ENCODE results near the gene AKNA.

AKNA gene

DNA sequence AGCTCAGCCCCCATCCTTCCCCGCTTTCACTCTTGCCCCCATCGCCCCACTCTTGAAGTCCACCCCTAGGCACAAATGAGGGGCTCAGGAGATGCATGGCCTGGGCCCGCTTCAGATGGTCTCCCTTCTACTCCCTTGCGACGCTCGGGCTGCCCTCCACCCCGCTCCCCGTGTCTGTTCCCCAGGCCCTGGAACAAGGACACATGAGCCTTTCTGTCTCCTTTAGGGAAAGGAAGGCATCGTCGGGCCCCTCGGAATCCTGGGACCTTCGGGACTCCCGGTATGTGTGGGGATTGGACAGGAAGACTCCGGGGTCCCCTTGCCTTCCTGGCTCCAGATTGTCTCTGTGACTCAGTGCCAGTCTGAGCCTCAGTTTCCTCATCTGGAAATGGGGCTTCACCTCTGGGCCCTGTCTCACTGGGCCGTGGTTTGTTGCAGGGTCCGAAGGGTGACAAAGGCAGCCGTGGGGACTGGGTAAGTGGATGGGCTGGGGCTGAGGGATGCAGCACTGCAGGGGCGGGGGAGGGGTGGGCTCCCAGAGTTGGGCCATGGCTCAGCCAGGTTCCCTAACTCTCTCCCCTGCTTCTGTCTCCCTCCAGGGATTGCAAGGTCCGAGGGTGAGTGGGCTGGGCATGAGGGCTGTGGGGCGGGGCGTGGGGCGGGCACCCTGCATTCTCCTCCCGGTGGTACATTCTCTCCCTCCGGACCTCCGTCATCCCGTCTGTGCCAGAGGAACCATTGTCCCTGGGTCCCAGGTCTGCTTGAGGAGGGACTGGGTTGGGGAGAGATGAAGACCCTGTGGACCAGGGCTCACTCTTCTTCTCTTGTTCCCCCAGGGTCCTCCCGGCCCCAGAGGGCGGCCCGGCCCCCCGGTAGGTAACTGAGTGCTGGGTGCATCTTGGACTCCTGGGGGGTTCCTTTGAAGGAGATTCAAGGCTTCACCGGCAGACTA is 86.7 kb downstream of the AKNA start:
- DNase-seq = no peak

DNA sequence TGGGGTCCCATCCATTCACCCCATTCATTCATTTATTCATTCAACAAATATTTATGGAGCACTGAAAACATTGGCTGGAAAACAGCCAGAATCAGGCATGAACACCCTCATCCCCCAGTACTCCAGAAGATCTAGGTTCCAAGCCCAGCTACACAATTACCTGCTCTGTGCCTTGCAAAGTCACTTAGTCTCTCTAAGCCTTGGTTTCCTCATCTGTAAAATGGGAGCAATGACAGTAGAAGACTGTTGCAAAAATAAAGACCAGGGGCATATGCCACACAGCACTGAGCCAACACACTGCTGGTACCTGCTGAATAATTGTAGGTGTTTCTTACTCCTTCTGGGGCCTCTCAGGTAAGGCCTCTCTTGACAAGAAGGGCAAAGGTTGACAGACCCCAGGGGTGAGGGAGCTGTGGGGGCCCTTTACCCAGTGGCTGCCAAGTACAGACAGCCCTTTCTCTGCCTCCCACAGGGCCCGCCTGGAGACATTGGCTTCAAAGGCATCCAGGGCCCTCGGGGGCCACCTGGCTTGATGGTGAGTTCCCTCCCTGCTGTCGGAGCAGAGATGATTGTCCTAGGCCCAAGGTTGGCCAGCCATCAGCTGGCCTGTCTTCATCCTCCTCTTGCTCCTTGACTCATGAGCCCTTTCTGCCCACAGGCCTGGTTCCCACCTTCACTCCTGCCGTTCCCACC is 87.5 kb downstream of the AKNA start:
- no peak for DNase-seq

DNA sequence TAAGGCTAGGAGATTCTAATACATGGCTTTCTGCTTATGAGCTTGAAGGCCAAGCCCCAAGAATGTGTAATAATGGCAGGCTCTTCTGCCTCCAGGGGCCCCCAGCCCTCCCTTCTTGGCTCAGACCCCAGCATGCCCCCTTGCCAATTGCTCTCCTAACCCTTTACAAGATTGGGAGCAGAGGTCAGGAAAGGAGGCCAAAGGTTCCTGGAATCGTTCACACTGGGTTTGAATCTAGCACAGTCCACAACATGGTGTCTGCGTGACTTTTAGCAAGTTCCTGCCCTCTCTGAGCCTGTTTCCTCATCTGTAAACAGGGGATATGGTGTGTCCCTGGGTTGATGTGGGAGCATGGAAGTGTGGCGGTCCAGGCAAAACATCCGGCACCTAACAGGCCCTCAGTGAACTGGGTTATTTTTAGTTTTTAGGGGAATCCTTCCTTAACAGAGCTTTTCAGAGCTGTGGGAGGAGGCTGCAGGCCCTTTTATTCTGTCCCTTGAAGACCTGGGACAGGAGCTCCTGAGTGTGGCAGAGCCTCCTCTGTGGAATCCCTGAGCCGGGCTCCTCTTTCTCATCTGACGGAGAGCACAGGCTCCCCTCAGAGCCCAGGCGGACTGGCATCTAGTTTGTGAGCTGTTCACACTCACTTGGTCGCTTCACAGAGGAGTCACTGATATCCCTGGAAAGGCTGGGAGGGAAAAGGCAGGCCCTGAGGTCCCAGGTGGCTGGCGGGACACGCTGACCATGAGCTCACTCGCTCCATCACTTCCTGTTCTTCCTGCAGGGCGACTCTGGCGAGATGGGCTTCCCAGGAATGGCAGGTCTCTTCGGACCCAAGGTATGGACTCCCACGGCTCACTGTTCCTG is 88.3 kb downstream of the AKNA start:
- no peak for DNase-seq

DNA sequence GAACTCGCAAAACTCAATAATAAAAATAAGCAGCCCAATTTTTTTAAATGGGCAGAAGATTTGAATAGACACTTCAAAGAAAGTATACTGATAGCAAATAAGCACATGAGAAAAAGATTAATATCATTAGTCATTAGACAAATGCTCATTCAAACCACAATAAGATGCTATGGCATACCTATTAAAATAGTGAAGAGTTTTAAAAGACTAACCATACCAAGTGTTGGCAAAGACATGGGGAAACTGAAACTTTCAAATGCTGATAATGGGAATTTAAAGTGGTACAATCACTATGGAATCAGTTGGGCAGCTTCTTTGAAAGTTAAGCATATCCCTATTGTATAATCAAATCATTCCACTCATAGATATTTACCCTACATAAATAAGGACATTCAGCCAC is 91.4 kb downstream of the AKNA start:
- DNase-seq = no peak

DNA sequence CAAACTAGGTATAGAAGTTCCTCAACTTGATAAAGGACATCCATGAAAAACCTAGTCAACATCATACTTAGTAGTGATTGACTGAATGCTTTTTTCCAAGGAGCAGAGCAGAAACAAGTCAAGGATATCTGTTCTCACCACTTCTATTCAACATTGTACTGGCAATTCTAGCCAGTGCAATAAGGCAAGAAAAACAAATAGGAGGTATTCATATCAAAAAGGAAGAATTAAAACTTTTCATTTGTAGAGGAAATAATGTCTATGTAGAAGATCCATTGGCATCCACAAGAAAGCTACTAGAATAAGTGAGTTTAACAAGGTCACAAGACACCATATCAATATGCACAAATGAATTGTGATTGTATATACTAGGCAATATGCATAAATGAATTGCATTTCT is 93.1 kb downstream of the AKNA start:
- DNase-seq = no peak

DNA sequence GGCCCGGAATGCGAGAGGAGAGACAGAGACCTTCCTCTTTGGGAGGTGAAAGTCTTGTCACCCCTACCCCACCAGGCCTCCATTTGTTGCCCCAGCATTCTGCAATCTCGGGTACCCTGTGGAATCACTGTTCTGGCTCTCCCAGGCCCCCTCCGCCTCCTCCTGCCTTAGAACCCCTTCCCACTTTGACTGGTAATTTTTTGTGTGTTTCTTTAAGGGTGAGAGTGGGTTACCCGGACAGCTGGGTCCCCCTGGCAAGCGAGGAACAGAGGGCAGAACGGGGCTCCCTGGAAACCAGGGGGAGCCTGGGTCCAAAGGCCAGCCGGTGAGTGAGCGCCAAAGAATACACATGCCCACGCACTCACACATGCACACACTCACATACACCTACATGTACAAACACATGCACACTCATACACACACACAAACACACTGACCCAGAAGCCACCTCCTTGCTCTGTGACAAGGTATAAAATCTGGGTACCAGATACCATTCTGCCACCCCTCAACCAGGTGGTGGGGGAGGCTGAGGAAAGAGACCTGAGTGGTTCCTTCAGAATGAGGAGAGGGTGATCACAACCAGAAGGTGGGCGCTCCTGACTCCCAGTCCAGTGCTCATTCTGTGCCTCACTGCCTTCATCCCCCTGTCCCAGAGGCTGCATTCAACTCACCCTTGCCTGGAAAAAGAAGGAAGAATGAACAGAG is 95.7 kb downstream of the AKNA start:
- DNase-seq = no peak

DNA sequence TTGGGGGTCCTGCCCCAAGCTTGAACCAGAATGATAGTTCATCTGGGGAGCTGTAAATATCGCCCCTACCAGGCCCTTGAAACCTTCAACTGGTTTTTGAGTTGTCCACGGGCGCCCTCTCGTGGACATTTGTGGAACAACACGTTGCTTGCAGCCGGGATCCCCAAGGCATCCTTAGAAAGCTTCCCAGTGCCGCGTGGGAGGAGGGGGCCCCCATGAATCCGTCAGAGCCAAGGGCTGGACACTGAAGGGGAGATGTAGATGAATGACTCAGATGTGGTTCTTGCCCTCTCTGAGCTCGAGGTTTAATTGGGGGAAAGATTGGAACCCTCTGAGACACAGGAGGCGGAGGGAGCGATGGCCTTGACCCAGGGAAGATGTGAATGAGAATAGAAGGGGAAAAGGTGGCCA is 96.7 kb downstream of the AKNA start:
- DNase-seq = peak; percentile 80 to 84 (median 83)

DNA sequence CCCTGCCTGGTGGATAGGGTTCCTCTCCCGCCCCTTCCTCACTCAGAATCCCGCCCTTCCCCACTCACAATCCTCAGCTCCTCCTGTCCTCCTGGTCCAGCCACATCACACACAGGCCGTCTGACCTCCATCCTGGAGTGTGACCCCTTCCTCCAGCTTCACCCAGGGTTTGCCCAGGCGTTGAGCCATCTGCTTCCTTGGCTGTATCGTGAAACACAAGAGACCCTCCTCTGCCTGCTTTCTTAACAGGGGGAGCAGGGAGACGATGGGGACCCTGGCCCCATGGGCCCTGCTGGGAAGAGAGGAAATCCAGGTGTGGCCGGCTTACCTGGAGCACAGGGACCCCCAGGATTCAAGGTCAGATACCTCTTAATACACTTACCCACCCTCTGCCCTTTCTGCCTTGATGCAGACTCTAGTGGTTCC is 97.2 kb downstream of the AKNA start:
- DNase-seq = no peak

DNA sequence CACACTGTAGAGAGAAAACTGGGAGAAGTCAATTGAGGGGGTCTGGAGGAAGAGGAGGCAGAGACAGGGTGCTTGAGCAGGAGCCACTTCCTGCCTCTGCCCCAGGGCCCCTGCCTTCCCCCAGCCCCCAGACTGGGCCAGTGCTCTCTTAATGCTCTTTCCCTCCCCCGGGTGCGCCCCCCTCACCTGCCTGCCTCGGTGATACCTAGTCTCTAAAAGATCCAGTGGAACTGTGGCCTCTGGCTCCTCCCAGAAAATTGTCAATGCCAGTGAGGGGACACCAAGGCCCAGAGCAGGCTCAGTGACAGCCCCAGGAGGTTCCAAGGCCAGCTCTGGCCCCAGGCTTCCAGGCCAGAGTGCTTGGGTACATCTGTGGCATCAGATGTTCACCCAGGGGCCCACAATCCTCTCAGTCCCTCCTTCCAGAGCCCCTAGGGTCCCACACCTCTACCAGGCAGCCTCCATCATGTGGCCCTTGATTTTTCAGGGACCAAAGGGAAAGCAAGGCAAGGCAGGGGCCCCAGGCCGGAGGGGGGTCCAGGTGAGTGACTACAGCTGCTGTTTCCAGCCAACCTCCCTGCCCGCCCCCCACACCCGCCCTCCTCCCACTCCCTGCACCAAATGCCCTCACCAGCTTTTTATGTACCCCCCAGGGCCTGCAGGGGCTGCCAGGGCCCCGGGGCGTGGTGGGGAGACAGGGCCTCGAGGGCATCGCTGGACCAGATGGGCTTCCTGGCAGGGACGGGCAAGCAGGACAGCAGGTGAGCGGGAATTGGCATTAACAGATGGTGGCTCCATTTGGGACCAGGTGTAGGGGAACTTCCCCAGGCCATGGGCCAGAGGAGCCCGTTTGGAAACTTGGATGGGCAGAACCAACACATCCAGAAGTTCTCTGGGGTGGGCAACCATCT is 98.0 kb downstream of the AKNA start:
- no peak for DNase-seq

DNA sequence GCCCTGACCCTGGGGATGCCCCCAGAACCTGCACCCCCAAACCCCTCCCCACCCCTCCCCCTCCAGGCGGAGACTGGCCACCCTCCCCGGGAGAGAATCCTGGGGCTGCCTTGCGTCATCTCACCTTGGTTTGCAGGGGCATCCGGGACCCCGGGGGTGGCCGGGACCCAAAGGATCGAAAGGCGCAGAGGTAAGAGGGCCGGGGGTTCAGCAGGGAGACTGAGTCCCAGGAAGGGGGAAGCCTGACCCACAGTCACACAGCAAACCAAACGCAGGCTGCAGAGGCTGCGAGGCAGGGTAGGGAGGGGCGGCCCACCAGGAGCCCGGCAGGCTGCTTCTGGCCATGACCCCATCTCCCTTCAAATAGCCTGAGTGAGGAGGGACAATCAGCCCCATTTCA is 98.7 kb downstream of the AKNA start:
- DNase-seq = no peak

DNA sequence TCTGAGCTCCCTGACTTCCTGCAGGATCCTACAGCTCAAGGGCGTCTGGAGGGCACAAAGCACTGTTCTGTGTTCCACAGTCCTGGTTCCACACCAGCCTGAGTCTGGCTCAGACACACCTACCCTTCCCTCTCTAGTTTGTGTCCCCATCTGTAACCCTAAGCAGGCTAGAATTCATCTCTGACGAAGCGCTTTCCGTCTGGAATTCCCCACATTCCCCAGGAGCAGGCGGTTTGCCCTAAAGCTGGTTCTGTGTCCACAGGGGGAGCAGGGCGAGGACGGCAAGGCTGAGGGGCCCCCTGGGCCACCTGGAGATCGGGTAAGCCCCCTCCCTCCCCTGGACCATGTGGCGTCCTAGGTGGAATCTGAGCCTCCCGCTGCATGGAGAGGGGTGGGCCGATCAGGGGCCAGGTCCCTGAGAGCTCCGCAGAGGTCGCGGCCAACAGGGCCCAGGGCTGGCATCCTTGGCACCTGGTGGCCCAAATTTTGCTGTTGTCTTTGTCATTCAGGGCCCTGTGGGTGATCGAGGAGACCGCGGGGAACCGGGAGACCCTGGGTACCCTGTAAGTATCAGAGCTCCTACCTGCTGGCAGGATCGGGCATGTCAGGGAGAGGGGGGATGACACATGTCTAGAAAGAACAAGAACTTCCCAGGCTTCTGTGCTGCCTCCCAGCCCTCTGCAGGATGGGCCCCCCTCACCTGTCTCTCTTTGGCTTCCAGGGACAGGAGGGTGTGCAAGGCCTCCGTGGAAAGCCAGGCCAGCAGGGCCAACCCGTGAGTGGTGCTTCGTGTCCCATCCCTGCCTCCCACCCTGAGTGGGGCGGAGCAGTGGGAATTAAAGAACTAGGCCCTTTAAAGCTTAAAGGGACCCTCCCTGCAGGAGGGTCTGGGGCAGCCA is 99.3 kb downstream of the AKNA start:
- DNase-seq = no peak

DNA sequence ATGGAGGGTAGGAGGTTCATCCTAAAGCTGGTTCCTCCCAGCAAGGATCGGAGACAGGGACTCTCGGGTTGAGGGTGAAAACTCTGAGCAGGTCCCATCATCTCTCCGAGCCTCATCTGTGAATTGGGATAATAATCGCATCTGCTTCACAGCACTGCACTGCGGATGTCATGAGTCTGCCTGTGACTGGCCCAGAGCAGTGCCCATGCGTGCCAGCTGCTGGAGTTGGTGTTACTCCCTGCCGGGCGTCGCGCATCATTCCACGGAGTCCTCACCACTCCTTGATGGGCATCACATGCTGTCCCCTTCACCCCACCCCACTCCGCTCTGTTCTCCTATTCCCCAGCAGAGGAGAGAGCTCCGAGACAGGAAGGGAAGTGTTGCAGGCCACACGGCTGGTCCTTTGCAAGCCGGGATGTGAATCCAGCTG is 100.0 kb downstream of the AKNA start:
- DNase-seq = no peak

DNA sequence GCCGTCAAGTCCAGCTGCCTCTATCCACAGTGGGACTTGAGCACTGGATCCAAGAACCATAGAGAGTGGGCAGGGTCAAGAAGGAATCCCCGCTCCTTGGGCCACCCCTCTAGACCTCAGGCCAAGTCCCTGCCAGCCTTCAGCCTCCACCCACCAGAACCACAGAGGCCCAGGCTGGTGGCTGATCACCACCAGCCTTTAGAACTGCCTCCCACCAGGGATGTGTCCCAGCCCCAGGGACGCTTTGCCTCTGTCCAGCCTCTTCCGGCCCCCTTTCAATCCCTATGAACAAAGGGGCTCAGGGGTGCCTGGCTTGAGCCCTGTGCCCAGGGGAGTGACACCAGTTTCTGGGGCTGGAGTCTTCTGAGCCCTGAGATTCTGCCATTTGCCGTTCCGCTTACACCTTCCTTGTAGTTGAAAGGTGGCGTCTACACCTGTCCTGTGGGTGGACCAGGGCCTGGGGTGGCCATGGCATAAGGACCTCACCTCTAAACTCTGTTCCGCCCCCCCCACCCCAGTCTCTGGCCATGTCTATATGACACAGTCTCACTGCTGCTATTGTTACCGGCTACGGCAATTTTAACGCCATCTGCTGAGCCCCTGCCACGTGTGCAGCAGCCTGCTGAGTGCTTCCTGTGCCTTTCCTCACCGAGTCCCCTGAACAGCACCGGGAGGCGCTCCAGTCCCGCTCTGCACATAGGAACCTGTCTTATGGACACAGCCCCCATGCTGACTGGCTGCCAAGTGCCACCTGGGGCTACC is 100.6 kb downstream of the AKNA start:
- DNase-seq = no peak

DNA sequence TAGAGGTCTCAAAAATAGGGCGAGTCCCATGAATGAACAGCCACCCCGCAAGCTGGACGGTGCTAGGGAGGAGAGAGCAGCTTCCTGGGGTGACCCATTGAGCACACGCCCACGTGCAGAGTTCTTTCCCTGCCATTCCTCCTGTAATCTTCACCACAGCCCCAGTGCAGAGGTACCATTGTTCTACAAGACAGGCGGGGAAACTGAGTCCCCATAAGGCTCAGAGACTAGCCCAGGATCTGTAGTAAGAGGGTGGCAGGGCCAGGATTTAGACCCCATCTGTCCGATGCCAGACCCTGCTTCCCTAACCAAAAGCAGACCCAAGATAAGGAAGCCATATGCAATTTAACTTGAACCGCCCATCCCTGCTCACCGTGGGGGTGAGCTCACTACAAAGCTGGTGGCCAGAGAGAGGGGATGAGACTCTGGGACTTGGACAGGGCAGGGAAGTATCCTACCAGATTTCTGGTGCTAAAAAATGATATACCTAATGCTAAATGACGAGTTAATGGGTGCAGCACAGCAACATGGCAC is 101.6 kb downstream of the AKNA start:
- no peak for DNase-seq

DNA sequence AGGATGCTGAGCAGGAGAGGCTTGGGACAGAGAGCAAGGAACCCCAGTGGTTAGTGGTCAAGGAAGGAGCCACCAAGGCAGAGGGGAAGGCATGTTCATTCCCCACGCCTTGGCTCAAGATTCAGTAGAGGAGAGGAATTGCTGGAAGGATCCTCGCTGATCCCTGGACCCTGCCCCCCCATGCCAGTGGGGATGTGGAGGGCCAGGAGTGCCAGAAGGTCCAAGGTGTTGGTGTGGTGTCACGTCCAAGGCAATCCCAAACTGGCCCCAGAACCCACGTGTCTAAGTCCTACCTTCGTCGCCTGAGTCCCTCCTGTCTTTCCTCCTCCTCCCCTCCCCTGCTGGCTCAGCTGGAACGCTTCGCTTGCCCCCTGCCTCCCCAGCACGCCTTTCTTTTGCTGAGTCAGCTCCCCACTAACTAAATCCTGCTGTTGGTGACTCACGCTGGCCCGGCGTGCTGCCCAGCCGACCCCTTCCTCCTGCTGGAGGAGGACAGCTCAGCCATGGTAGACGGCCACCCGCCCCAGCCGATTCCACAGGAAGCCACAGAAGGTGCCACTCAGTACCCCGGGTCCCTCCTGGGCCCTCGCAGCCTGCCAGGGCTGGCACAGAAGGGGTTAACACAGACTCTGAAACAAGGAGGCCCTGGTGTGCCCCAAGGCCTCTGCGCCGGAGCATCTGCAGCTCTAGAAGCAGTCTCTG is 102.5 kb downstream of the AKNA start:
- DNase-seq = peak; percentile 57 to 59 (median 57)

DNA sequence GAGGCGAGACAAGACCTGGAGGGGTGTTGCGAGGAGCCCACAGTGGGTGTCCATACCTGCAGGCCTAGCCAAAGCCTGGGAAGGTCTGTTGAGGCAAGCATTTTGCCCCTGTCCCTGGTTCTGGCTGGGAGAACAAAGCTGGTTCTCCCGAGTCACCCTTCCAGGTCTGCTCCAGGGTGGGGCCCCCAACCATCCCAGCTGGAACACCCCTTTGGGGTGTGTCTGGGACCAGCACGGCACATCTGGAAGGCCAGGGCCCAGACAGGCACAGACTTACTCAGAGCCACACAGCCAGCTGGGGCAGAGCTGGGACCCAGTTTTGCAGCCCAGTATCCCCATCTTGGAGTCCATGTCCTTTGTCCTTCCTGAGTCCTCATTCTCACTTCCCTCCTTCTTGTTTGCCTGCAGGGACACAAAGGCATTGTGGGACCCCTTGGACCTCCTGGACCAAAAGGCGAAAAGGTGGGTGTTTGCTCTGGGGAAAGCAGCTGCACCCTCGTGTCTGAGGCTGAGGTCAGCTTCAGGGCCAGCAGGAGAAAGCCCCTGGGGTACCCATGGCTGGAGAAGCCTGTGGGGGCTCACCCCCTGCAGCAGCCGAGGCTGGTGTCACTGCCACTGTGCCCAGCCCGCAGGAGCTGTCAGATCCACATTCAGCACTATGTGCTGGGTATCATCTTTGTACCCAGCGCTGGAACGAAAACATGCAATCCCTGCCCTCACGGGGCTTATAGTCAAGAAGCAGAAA is 103.3 kb downstream of the AKNA start:
- DNase-seq = no peak
